ENCODE measurements around the gene CNTLN. TPM values are rescaled to one million over a fixed set of nuclear protein-coding genes. Genes with fewer than 3 reads are reported as not detected.

The CNTLN gene
- total RNA-seq, 1 experiment from 2014 or later, result 5.1 TPM

- Histone ChIP-seq H3K4me3 (replicated peaks in 1 of 2; ENCODE audit: low read depth in 1 of 2, low read length in 2 of 2) (no peak overlapping the region), H3K27me3 (ENCODE audit: insufficient read depth, low read length) (no peaks in the 10 kb centered on the region), H3K4me2 (ENCODE audit: low read length) (no peak overlapping the region), H2AFZ (ENCODE audit: low read depth, low read length, poor library complexity, severe bottlenecking) (no peak overlapping the region), H3K4me1 (ENCODE audit: control insufficient read depth in 1 of 2, insufficient read depth in 2 of 2, low read length in 2 of 2) (peaks cover 0 to 4% of the 10 kb centered on the region in 2 experiments; a peak in 1 of 4 replicates), H3K9me3 (ENCODE audit: control insufficient read depth in 1 of 2, insufficient read depth in 1 of 2, low read depth in 1 of 2, low read length in 2 of 2) (no peaks in the 10 kb centered on the region), H3K36me3 (ENCODE audit: control insufficient read depth in 1 of 2, insufficient read depth in 2 of 2, low read length in 2 of 2) (no peaks in the 10 kb centered on the region), H3K9ac (ENCODE audit: low read length) (no peak overlapping the region), H3K79me2 (ENCODE audit: insufficient read depth, low read length) (no peaks in the 10 kb centered on the region), H3K27ac (ENCODE audit: low read depth, low read length) (no peak overlapping the region), H3K9me2 (ENCODE audit: insufficient read depth) (no peaks in the 10 kb centered on the region), H4K20me1 (ENCODE audit: insufficient read depth) (no peaks in the 10 kb centered on the region)
- TF ChIP-seq ZNF274 (IDR thresholded peaks at IDR 0.05; ENCODE audit: low read depth, low read length), result no peak
- TF ChIP-seq TCF7L2 (IDR thresholded peaks at IDR 0.05; ENCODE audit: borderline replicate concordance, extremely low read depth, insufficient read depth, insufficient read length), result no peak
- no peak for TF ChIP-seq SIN3A (IDR thresholded peaks at IDR 0.05; ENCODE audit: low read depth)
- TF ChIP-seq POLR2AphosphoS5 (IDR thresholded peaks at IDR 0.05; ENCODE audit: low read depth, low read length), result no peak
- TF ChIP-seq SP1 (IDR thresholded peaks at IDR 0.05; ENCODE audit: low read depth), result no peak
- no peak for TF ChIP-seq CTCF (IDR thresholded peaks at IDR 0.05 in 2 of 3, conservative IDR thresholded peaks at IDR 0.05 in 1 of 3; ENCODE audit: borderline replicate concordance in 1 of 3, insufficient read depth in 1 of 3, low read depth in 2 of 3, low read length in 2 of 3)
- POLR2A ChIA-PET, result no interaction called here
- CTCF ChIA-PET, result no interaction called here
- RAD21 ChIA-PET (ENCODE audit: low non-redundant PET in 1 of 2, low total read pairs in 2 of 2, uncharacterized antibody in 2 of 2, unreplicated experiment in 2 of 2), result no interaction called here
- intact Hi-C loops (cut with micrococcal nuclease), result loop anchor here (5.0 kb wide), 1 partner anchor 341 kb away; no protein-coding TSS in a partner anchor
- ATAC-seq (no peak), DNase-seq (ENCODE audit: low read depth, low spot score) (no peak)
- BruUV-seq (replicated peaks), result no TSS peak
These were observed 268.7 kb downstream of the CNTLN start for GRCh38 chr9:17403539-17403938.

GRCh38 chr9:17414986-17415385 lies 280.1 kb downstream of the CNTLN start:
- Histone ChIP-seq H2AFZ (ENCODE audit: low read depth, low read length, poor library complexity, severe bottlenecking) (no peak overlapping the region), H3K9me2 (ENCODE audit: insufficient read depth) (no peaks in the 10 kb centered on the region), H3K27me3 (ENCODE audit: insufficient read depth, low read length) (no peaks in the 10 kb centered on the region), H3K9ac (ENCODE audit: low read length) (no peak overlapping the region), H3K4me2 (ENCODE audit: low read length) (no peak overlapping the region), H4K20me1 (ENCODE audit: insufficient read depth) (no peaks in the 10 kb centered on the region), H3K4me1 (ENCODE audit: control insufficient read depth in 1 of 2, insufficient read depth in 2 of 2, low read length in 2 of 2) (no peaks in the 10 kb centered on the region), H3K79me2 (ENCODE audit: insufficient read depth, low read length) (no peaks in the 10 kb centered on the region), H3K4me3 (replicated peaks in 1 of 2; ENCODE audit: low read depth in 1 of 2, low read length in 2 of 2) (no peak overlapping the region), H3K36me3 (ENCODE audit: control insufficient read depth in 1 of 2, insufficient read depth in 2 of 2, low read length in 2 of 2) (no peaks in the 10 kb centered on the region), H3K27ac (ENCODE audit: low read depth, low read length) (no peak overlapping the region), H3K9me3 (ENCODE audit: control insufficient read depth in 1 of 2, insufficient read depth in 1 of 2, low read depth in 1 of 2, low read length in 2 of 2) (no peaks in the 10 kb centered on the region)
- POLR2A ChIA-PET, result no interaction called here
- no TSS peak for BruUV-seq (replicated peaks)
- intact Hi-C loops (cut with micrococcal nuclease), result no loop called here
- no peak for DNase-seq (ENCODE audit: low read depth, low spot score)
- TF ChIP-seq ATF3 (IDR thresholded peaks at IDR 0.05) (no peak), RAD21 (IDR thresholded peaks at IDR 0.05; ENCODE audit: low read depth) (no peak), FOSL1 (IDR thresholded peaks at IDR 0.05; ENCODE audit: low read depth) (no peak)
- no peak for ATAC-seq
- CTCF ChIA-PET, result no interaction called here
- RAD21 ChIA-PET (ENCODE audit: low non-redundant PET in 1 of 2, low total read pairs in 2 of 2, uncharacterized antibody in 2 of 2, unreplicated experiment in 2 of 2), result no interaction called here

All from HCT116 (cell line).